ENCODE results near the gene CHAT. TPM values are rescaled to one million over a fixed set of nuclear protein-coding genes. Genes with fewer than 3 reads are reported as not detected.

Gene CHAT
- total and polyA plus RNA-seq, 4 experiments from 2014 or later, result not detected

DNA sequence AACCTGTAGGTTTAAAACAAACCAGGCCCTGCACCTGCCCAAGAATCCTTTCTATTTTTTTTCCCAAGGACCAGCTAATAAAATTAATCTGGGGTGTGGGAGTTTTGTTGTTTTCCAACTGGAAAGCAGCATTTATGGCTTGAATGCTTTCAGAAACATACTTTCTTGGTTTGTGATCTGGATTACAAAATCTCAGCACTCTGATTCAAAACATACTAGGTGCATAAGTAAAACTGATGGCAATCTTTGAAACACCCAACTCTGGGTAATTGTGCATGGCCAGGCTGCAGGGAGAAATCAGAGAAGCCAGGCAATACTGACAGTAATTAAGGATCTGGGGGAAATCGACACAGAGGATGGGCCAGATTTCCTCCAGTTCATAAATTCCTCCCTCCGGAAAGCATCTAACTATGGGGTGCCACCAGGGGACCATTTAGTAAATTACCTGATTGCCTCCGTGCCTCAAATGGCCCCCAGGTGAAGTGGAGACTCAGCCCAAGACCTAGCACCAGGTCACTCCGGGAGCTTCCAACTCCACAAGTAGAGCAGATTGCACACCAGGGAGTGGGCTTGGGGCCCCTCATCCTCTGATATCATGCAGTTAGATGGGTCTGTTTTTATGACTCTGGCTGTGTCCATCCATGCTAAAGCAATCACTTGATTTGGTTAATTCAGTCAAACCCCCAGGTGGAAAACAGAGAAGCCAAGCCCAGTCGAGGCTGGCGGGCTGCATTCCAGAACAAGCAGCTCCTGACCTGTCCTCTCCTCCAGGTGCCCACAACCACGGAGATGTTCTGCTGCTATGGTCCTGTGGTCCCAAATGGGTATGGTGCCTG is 50.4 kb downstream of the CHAT start:
- Mint-ChIP-seq H3K27ac (no peak overlapping the region), H3K9me3 (peaks cover 1 to 9% (median 8%) of the 10 kb centered on the region in 8 donors), H3K27me3 (peaks cover 0 to 7% of the 10 kb centered on the region in 2 donors), H3K4me1 (no peaks in the 10 kb centered on the region), H3K36me3 (no peaks in the 10 kb centered on the region), H3K4me3 (no peak overlapping the region)
- DNase-seq, result no peak
- no peak overlapping the region for H3K27ac ChIP-seq (ENCODE audit: low read depth, low read length)
- ChIA-PET POLR2A (ENCODE audit: partially characterized antibody) (no interaction called here), CTCF (ENCODE audit: partially characterized antibody) (no interaction called here)
- no peaks in the 10 kb centered on the region for H3K9me3 ChIP-seq (ENCODE audit: control insufficient read depth in 1 of 2, low read length in 2 of 2)
- no peaks in the 10 kb centered on the region for H3K4me1 ChIP-seq (ENCODE audit: insufficient read depth, low read length)
- H3K4me3 ChIP-seq (ENCODE audit: low read length in 2 of 2), result no peak overlapping the region
- no peaks in the 10 kb centered on the region for H3K27me3 ChIP-seq (ENCODE audit: insufficient read depth, low read length)
- intact Hi-C loops (cut with micrococcal nuclease), result no loop called here
- H3K36me3 ChIP-seq (ENCODE audit: insufficient read depth, low read length), result no peaks in the 10 kb centered on the region

DNA sequence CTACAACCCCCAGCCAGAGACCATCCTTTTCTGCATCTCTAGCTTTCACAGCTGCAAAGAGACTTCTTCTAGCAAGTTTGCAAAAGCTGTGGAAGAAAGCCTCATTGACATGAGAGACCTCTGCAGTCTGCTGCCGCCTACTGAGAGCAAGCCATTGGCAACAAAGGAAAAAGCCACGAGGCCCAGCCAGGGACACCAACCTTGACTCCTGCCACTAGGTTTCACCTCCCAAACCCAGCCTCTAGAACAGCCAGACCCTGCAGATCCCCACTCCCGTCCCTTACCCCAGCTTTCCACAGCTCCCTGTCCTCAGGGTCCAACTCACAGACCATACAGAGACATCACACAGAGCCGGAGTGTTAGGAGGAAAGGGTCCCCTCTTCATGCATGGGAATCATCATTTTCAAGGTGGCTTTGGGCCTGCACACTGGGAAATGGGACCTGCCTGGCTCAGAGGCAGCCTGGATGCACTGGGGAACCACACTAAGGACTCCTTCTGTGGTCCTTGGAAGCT is 51.1 kb downstream of the CHAT start:
- DNase-seq, result no peak
- intact Hi-C loops (cut with micrococcal nuclease), result no loop called here
- Histone ChIP-seq H3K27ac (ENCODE audit: low read depth, low read length) (no peak overlapping the region), H3K9me3 (ENCODE audit: control insufficient read depth in 1 of 2, low read length in 2 of 2) (no peaks in the 10 kb centered on the region), H3K4me1 (ENCODE audit: insufficient read depth, low read length) (no peaks in the 10 kb centered on the region), H3K4me3 (ENCODE audit: low read length in 2 of 2) (no peak overlapping the region), H3K36me3 (ENCODE audit: insufficient read depth, low read length) (no peaks in the 10 kb centered on the region), H3K27me3 (ENCODE audit: insufficient read depth, low read length) (no peaks in the 10 kb centered on the region)
- H3K4me3 Mint-ChIP-seq, result no peak overlapping the region
- no peaks in the 10 kb centered on the region for H3K36me3 Mint-ChIP-seq
- POLR2A ChIA-PET (ENCODE audit: partially characterized antibody), result no interaction called here
- no peak overlapping the region for H3K27ac Mint-ChIP-seq
- peaks cover under 1 to 7% of the 10 kb centered on the region in 2 donors for H3K27me3 Mint-ChIP-seq
- peaks cover 0 to 5% (median 3%) of the 10 kb centered on the region in 8 donors for H3K9me3 Mint-ChIP-seq
- no peaks in the 10 kb centered on the region for H3K4me1 Mint-ChIP-seq
- CTCF ChIA-PET (ENCODE audit: partially characterized antibody), result no interaction called here

DNA sequence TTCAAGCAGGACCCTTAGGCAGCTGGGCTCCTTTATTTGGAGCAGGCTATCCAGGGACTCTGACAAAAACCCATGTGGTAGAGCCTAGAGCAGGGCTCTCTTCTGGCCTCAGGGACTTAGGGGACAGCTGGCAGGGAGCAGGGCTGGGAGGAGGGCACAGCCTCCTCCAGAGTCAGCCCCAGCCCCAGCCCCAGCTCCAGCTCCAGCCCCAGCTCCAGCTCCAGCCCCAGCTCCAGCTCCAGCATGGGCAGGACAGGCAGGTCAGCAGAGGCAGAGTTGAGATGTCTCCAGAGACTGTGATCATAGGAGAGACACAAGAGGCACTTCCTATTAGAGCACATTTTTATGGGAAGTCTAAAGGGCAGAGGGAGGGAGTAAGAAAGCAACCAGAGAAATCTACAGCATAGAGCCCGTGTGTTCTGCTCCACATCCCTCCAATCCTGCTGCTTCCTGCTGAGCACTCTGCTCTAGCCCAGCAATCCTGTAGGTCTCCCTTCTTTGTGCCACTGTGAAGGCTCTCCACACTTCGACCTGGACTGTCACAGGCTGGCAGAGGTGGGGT is 52.3 kb downstream of the CHAT start:
- Mint-ChIP-seq H3K4me1 (no peaks in the 10 kb centered on the region), H3K27me3 (peaks cover 3 to 7% of the 10 kb centered on the region in 2 donors), H3K27ac (no peak overlapping the region), H3K36me3 (no peaks in the 10 kb centered on the region), H3K4me3 (no peak overlapping the region), H3K9me3 (peaks cover 0 to 3% (median under 1%) of the 10 kb centered on the region in 8 donors)
- ChIA-PET POLR2A (ENCODE audit: partially characterized antibody) (no interaction called here), CTCF (ENCODE audit: partially characterized antibody) (no interaction called here)
- H3K36me3 ChIP-seq (ENCODE audit: insufficient read depth, low read length), result no peaks in the 10 kb centered on the region
- DNase-seq, result no peak
- intact Hi-C loops (cut with micrococcal nuclease), result no loop called here
- H3K4me1 ChIP-seq (ENCODE audit: insufficient read depth, low read length), result no peaks in the 10 kb centered on the region
- no peaks in the 10 kb centered on the region for H3K9me3 ChIP-seq (ENCODE audit: control insufficient read depth in 1 of 2, low read length in 2 of 2)
- H3K4me3 ChIP-seq (ENCODE audit: low read length in 2 of 2), result no peak overlapping the region
- no peak overlapping the region for H3K27ac ChIP-seq (ENCODE audit: low read depth, low read length)
- H3K27me3 ChIP-seq (ENCODE audit: insufficient read depth, low read length), result no peaks in the 10 kb centered on the region

- POLR2A ChIA-PET (ENCODE audit: partially characterized antibody), result no interaction called here
- no peak for DNase-seq
Measured at GRCh38 chr10:49666685-49667084, 52.8 kb downstream of the CHAT start.

GRCh38 chr10:49667991-49668390 is 54.2 kb downstream of the CHAT start:
- H3K9me3 ChIP-seq (ENCODE audit: control insufficient read depth in 1 of 2, low read length in 2 of 2), result no peaks in the 10 kb centered on the region
- H3K27me3 Mint-ChIP-seq, result peaks cover 5 to 7% of the 10 kb centered on the region in 2 donors
- no peaks in the 10 kb centered on the region for H3K4me1 ChIP-seq (ENCODE audit: insufficient read depth, low read length)
- H3K4me1 Mint-ChIP-seq, result no peaks in the 10 kb centered on the region
- intact Hi-C loops (cut with micrococcal nuclease), result no loop called here
- H3K4me3 Mint-ChIP-seq, result no peak overlapping the region
- no peak for DNase-seq
- no peaks in the 10 kb centered on the region for H3K36me3 Mint-ChIP-seq
- no peak overlapping the region for H3K4me3 ChIP-seq (ENCODE audit: low read length in 2 of 2)
- POLR2A ChIA-PET (ENCODE audit: partially characterized antibody), result no interaction called here
- H3K27ac ChIP-seq (ENCODE audit: low read depth, low read length), result no peak overlapping the region
- H3K27ac Mint-ChIP-seq, result no peak overlapping the region
- no peaks in the 10 kb centered on the region for H3K27me3 ChIP-seq (ENCODE audit: insufficient read depth, low read length)
- no peaks in the 10 kb centered on the region for H3K36me3 ChIP-seq (ENCODE audit: insufficient read depth, low read length)
- CTCF ChIA-PET (ENCODE audit: partially characterized antibody), result no interaction called here
- H3K9me3 Mint-ChIP-seq, result peaks cover 0 to 4% (median 2%) of the 10 kb centered on the region in 8 donors

More at GRCh38 chr10:49666685-49667084, 52.8 kb downstream of the CHAT start:
- H3K4me1 Mint-ChIP-seq, result no peaks in the 10 kb centered on the region
- intact Hi-C loops (cut with micrococcal nuclease), result no loop called here
- H3K4me3 Mint-ChIP-seq, result no peak overlapping the region
- H3K27ac Mint-ChIP-seq, result no peak overlapping the region
- no peaks in the 10 kb centered on the region for H3K9me3 ChIP-seq (ENCODE audit: control insufficient read depth in 1 of 2, low read length in 2 of 2)
- no peaks in the 10 kb centered on the region for H3K27me3 ChIP-seq (ENCODE audit: insufficient read depth, low read length)
- no peaks in the 10 kb centered on the region for H3K36me3 Mint-ChIP-seq
- H3K27me3 Mint-ChIP-seq, result peaks cover 5 to 7% of the 10 kb centered on the region in 2 donors
- H3K9me3 Mint-ChIP-seq, result peaks cover 0 to 4% (median 1%) of the 10 kb centered on the region in 8 donors
- CTCF ChIA-PET (ENCODE audit: partially characterized antibody), result no interaction called here
- H3K36me3 ChIP-seq (ENCODE audit: insufficient read depth, low read length), result no peaks in the 10 kb centered on the region
- no peaks in the 10 kb centered on the region for H3K4me1 ChIP-seq (ENCODE audit: insufficient read depth, low read length)
- no peak overlapping the region for H3K27ac ChIP-seq (ENCODE audit: low read depth, low read length)
- no peak overlapping the region for H3K4me3 ChIP-seq (ENCODE audit: low read length in 2 of 2)

GRCh38 chr10:49668684-49669083 is 54.8 kb downstream of the CHAT start:
- peaks cover 0 to 9% (median 2%) of the 10 kb centered on the region in 8 donors for H3K9me3 Mint-ChIP-seq
- H3K4me3 ChIP-seq (ENCODE audit: low read length in 2 of 2), result no peak overlapping the region
- ChIA-PET CTCF (ENCODE audit: partially characterized antibody) (no interaction called here), POLR2A (ENCODE audit: partially characterized antibody) (no interaction called here)
- no peaks in the 10 kb centered on the region for H3K27me3 ChIP-seq (ENCODE audit: insufficient read depth, low read length)
- no peaks in the 10 kb centered on the region for H3K36me3 ChIP-seq (ENCODE audit: insufficient read depth, low read length)
- H3K9me3 ChIP-seq (ENCODE audit: control insufficient read depth in 1 of 2, low read length in 2 of 2), result no peaks in the 10 kb centered on the region
- intact Hi-C loops (cut with micrococcal nuclease), result no loop called here
- H3K27ac Mint-ChIP-seq, result no peak overlapping the region
- H3K27ac ChIP-seq (ENCODE audit: low read depth, low read length), result no peak overlapping the region
- no peak overlapping the region for H3K4me3 Mint-ChIP-seq
- H3K27me3 Mint-ChIP-seq, result peaks cover 5 to 11% of the 10 kb centered on the region in 2 donors
- H3K4me1 Mint-ChIP-seq, result no peaks in the 10 kb centered on the region
- no peaks in the 10 kb centered on the region for H3K36me3 Mint-ChIP-seq
- no peak for DNase-seq
- H3K4me1 ChIP-seq (ENCODE audit: insufficient read depth, low read length), result no peaks in the 10 kb centered on the region

GRCh38 chr10:49678827-49679479 is 65.1 kb downstream of the CHAT start:
- Mint-ChIP-seq H3K27ac (no peak overlapping the region), H3K27me3 (peaks cover 17 to 18% of the 10 kb centered on the region in 2 donors), H3K4me1 (peaks cover 0 to 4% (median 1%) of the 10 kb centered on the region in 4 donors), H3K36me3 (peaks cover 0 to 3% of the 10 kb centered on the region in 2 donors), H3K4me3 (peak overlapping the region in 1 of 8 donors; percentile 20), H3K9me3 (peaks cover 2 to 47% (median 20%) of the 10 kb centered on the region in 8 donors)
- Histone ChIP-seq H3K27ac (ENCODE audit: low read depth, low read length) (no peak overlapping the region), H3K9me3 (ENCODE audit: control insufficient read depth in 1 of 2, low read length in 2 of 2) (no peaks in the 10 kb centered on the region), H3K27me3 (ENCODE audit: insufficient read depth, low read length) (no peaks in the 10 kb centered on the region), H3K4me3 (ENCODE audit: low read length in 2 of 2) (no peak overlapping the region), H3K4me1 (ENCODE audit: insufficient read depth, low read length) (no peaks in the 10 kb centered on the region), H3K36me3 (ENCODE audit: insufficient read depth, low read length) (no peaks in the 10 kb centered on the region)
- DNase-seq, result no peak
- intact Hi-C loops (cut with micrococcal nuclease), result no loop called here
- ChIA-PET POLR2A (ENCODE audit: partially characterized antibody) (no interaction called here), CTCF (ENCODE audit: partially characterized antibody) (no interaction called here)
